Lung (tissue), 12 donors: ENCODE measurements around the gene NCBP1. TPM values are rescaled to one million over a fixed set of nuclear protein-coding genes. Genes with fewer than 3 reads are reported as not detected.

Source experiments
- ATAC-seq: fragments of 200-7000 bp; cut with Tn5 transposase; one replicate; pipeline ENCODE4 v1.9.1; 2020; ENCODE audit warnings: moderate number of reproducible peaks; ENCODE audit not compliant: insufficient read depth, low FRiP score
- DNase-seq, 3 donors: peaks; one replicate each; pipeline ENCODE4 v3.0.0-alpha.2; 2013 to 2017
- H3K27ac ChIP-seq, 2 donors: one replicate each; pipeline ENCODE4 v1.5.1; 2013; ENCODE audit warnings: mild to moderate bottlenecking in 2 of 2, moderate library complexity in 2 of 2, control low read depth in 1 of 2, inconsistent platforms in 1 of 2, low read depth in 1 of 2, low read length in 1 of 2
- H3K27me3 ChIP-seq, 3 donors: one replicate each; pipeline ENCODE4 v1.5.1; 2013; ENCODE audit warnings: low read length in 2 of 3; ENCODE audit not compliant: control insufficient read depth in 3 of 3, insufficient read depth in 3 of 3
- H3K36me3 ChIP-seq, 4 donors: one replicate each; pipeline ENCODE4 v1.5.1; 2013; ENCODE audit warnings: low read length in 4 of 4, mild to moderate bottlenecking in 1 of 4, moderate library complexity in 1 of 4; ENCODE audit not compliant: control insufficient read depth in 4 of 4, insufficient read depth in 4 of 4
- H3K4me1 ChIP-seq, 5 donors: one replicate each; pipeline ENCODE4 v1.5.1; 2013; ENCODE audit warnings: low read length in 5 of 5, mild to moderate bottlenecking in 2 of 5, moderate library complexity in 1 of 5; ENCODE audit not compliant: control insufficient read depth in 5 of 5, insufficient read depth in 5 of 5
- H3K4me3 ChIP-seq: one replicate; pipeline ENCODE4 v1.5.1; 2013; ENCODE audit warnings: mild to moderate bottlenecking, control low read depth, moderate library complexity
- H3K9ac ChIP-seq, 2 donors: one replicate each; pipeline ENCODE4 v1.5.1; 2013; ENCODE audit warnings: low read length in 2 of 2, control low read depth in 1 of 2; ENCODE audit not compliant: insufficient read depth in 1 of 2
- H3K9me3 ChIP-seq, 4 donors: one replicate each; pipeline ENCODE4 v1.5.1; 2013; ENCODE audit warnings: low read length in 3 of 4, mild to moderate bottlenecking in 1 of 4, moderate library complexity in 1 of 4; ENCODE audit not compliant: control insufficient read depth in 4 of 4, insufficient read depth in 3 of 4
- CTCF ChIP-seq: IDR thresholded peaks from 2 replicates; pipeline ENCODE4 v1.5.1; 2012; ENCODE audit warnings: mild to moderate bottlenecking; ENCODE audit errors: control extremely low read depth, extremely low read depth
- WGBS, 2 donors: extraction: QIAGEN DNeasy Blood & Tissue Kit; methylation state at CpG; one replicate each; pipeline ENCODE4 v1.1.7; 2013; 5-methylcytosine and 5-hydroxymethylcytosine counted together
- polyA plus RNA-seq, 2 donors: library from polyadenylated mRNA; stranded (reverse); fragments of 200-250 nt; gene quantifications; one replicate each; pipeline ENCODE4 v1.2.1, GENCODE V29; 2013
- total RNA-seq, 2 donors: library from RNA; depleted of rRNA in 1 of 2; stranded (reverse); fragments of >200 nt in 1 of 2; gene quantifications; one replicate each; pipeline ENCODE4 v1.2.1, GENCODE V29; 2014 to 2021
- donor health status: control.
- donor health status: control.
- donor health status: Bipolar disorder and iron deficiency.
- donor health status: healthy.
- donor health status: DM: yes; HTN: yes; CAD: no.

Gene NCBP1
- total and polyA plus RNA-seq, 4 donors = 6.5 to 30.0 (median 18.1) TPM

GRCh38 chr9:97711223-97711626 is 77.6 kb downstream of the NCBP1 start:
- peaks cover 0 to 4% (median 0%) of the 10 kb centered on the region in 5 donors for H3K4me1 ChIP-seq
- no peak for ATAC-seq
- TF ChIP-seq CTCF = no peak

GRCh38 chr9:97714435-97714834 is 80.8 kb downstream of the NCBP1 start:
- no peak for TF ChIP-seq CTCF
- H3K4me1 ChIP-seq = peaks cover 0 to 4% (median 0%) of the 10 kb centered on the region in 5 donors
- no peak for ATAC-seq
- DNase-seq = peak in 1 of 3 donors; percentile 3
- H3K36me3 ChIP-seq = no peaks in the 10 kb centered on the region
- H3K9ac ChIP-seq = no peak overlapping the region
- H3K27me3 ChIP-seq = peaks cover 0 to 9% (median 4%) of the 10 kb centered on the region in 3 donors
- H3K4me3 ChIP-seq = no peak overlapping the region
- H3K27ac ChIP-seq = no peak overlapping the region
- WGBS, 2 donors = 9 to 25% methylated on average over 3 of the region's 3 CpGs
- H3K9me3 ChIP-seq = no peaks in the 10 kb centered on the region

More at GRCh38 chr9:97711223-97711626, 77.6 kb downstream of the NCBP1 start:
- Histone ChIP-seq H3K27ac (no peak overlapping the region), H3K4me3 (no peak overlapping the region), H3K9ac (no peak overlapping the region), H3K36me3 (no peaks in the 10 kb centered on the region), H3K9me3 (no peaks in the 10 kb centered on the region), H3K27me3 (peaks cover 0 to 9% (median 4%) of the 10 kb centered on the region in 3 donors)
- WGBS, 2 donors = 13 to 23% methylated on average over 12 of the region's 12 CpGs
- no peak for DNase-seq

- Histone ChIP-seq H3K4me1 (no peaks in the 10 kb centered on the region), H3K9me3 (peaks cover 0 to 4% (median 1%) of the 10 kb centered on the region in 4 donors), H3K36me3 (no peaks in the 10 kb centered on the region), H3K27ac (no peak overlapping the region), H3K4me3 (no peak overlapping the region), H3K27me3 (peaks cover 0 to 4% (median 0%) of the 10 kb centered on the region in 3 donors), H3K9ac (no peak overlapping the region)
- TF ChIP-seq CTCF = no peak
- 75 to 76% methylated on average over 3 of the region's 3 CpGs for WGBS, 2 donors
- DNase-seq = no peak
- ATAC-seq = no peak
Measured at GRCh38 chr9:97717866-97718265, 84.2 kb downstream of the NCBP1 start.

GRCh38 chr9:97721396-97721795 is 87.8 kb downstream of the NCBP1 start:
- no peak for ATAC-seq
- Histone ChIP-seq H3K27me3 (peaks cover 0 to 6% (median 3%) of the 10 kb centered on the region in 3 donors), H3K36me3 (no peaks in the 10 kb centered on the region), H3K4me3 (no peak overlapping the region), H3K9me3 (peaks cover 0 to 6% (median 2%) of the 10 kb centered on the region in 4 donors), H3K9ac (no peak overlapping the region), H3K27ac (no peak overlapping the region), H3K4me1 (no peaks in the 10 kb centered on the region)
- no peak for TF ChIP-seq CTCF
- WGBS, 2 donors = 82 to 84% methylated on average over 2 of the region's 2 CpGs
- no peak for DNase-seq
